ENCODE results near the gene SRP68.

The SRP68 gene

DNA sequence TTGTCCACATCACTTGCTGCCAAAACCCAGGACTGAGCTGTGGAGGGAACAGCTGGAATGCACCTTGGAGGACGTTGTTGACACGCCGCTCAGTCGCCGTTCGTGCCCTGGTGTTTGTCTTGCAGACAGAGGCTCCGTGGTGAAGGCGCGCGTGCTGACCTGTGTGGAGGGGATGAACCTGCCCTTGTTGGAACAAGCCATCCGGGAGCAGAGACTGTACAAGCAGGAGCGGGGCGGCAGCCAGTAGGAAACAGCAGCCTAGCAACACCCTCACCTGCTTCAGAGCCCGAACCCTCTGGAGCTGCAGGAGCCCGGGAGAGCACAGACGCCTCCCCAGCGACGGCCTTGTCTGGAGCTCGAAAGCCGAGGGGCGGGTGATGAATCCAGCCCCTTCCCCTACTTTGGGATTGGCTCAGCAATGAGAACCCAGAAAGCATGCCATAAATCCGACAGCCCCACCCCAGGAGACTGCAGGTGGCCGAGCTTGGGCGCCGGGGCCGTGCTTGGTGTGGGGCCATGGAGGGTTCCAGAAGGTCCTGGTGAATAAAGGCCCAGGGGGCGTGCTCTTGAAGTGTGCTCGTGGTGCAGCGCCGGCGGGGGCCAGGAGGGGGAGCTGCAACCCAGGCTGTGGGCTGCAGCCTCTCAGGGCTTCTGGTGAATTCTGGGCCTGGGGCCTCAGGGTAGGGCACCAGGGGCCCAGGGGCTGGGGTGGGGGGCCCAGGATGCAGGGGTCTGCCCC is 72.1 kb downstream of the SRP68 start:
- peak in 6 of 56 donors; percentile 12 to 42 (median 18) for DNase-seq

DNA sequence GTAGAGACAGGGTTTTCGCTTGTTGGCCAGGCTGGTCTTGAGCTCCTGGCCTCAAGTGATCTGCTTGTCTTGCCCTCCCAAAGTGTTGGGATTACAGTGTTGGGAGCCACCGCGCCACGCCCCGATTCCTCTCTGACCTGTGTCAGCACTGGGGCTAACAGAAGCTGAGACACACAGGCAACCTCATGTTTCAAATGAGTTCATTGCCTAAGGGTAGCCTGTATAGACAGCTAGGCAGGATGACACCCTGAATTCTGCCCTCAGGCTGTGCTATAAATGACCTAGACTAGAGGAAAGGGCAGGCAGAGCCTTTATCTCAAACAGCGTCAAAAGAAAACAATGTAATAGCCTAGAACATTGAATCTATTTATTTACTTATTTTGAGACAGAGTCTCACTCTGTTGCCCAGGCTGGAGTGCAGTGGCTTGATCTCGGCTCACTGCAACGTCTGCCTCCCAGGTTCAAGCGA is 74.0 kb downstream of the SRP68 start:
- DNase-seq = no peak

DNA sequence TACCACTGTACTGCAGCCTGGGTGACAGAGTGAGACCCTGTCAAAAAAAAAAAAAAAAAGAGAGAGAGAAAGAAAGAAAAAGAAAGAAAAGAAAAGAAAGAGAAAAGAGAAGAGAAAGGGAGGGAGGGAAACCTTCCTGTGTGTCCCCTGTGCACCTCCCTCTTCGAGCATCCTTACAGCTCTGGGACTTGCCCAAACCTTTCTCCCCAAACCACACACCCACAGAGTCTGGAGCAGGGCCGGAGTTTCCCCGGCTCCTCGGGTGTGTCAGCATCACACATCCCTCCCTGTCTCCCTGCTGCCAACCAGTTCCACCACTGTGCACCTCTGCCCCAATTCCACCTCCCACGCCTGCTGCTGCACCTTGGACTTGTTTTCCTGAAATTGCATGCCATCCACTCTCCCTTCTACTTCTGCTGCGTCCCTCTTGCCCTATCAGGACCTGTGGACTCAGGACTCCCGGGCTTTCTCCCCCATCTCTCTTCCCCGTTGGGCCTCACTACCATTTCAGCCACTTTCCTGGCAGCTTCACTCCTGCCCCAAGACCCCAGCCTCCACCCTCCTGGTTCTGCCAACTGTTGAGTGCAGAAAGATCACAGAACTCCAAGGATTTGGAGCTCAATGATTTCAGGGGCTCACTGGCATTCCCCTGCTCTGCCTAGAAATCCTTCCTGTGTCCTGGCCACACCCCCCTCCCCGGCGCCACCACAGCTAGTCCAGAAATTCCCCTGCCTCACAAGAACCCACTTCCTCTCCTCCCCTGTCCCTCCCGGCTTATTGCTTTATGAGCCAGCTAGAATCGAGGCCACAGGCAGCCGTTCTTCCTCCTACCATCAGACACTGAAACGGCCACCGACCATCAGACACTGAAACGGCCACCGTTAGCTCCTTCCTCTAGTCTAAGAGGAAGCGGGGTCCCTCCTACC is 75.4 kb downstream of the SRP68 start:
- peak in 5 of 56 donors; percentile 4 to 31 (median 10) for DNase-seq

DNA sequence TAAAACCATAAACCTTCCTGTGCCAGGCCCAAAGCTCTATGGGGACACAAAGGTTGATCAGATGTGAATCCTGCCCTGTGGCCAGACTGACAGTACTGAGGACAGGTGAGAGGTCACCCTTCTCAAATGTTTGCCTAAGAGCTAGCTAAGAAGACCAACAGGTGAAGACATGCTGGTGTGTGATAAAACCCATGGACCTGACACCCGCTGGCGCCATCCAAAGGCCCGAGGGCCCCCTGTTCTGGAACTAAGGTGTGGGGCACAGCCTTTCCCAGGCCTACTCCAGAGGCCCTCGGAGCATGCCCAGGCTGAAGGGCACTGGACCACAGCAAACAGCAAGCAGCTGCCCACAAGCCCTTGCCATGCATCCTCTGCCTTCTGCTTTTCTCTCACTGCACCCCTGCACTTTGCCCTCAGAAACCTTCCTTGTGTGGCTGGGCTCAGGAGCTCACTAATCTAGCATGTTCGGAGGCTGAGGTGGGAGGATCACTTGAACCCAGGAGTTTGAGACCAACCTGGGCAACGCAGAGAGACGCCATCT is 76.9 kb downstream of the SRP68 start:
- no peak for DNase-seq

DNA sequence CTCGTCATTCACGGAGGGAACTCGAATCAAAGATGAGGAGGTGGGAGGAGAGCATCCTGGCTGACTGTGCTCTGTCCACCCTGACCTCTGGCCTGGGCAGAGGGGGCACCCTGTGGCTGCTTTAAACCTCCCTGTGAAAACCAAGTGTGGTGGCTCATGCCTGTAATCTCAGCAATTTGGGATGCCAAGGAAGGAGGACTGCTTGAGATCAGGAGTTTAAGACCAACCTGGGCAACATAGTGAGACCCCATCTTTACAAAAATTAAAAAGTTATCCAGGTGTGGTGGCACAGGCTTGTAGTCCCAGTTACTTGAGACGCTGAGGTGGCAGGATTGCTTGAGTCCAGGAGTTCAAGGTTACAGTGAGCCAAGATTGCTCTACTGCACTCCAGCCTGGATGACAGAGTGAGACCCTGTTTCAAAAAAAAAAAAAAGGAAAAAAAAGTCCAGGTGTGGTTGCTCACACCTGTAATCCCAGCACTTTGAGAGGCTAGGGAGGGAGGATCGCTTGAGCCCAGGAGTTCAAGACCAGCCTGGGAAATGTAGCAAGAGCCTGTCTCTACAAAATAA is 77.4 kb downstream of the SRP68 start:
- no peak for DNase-seq

DNA sequence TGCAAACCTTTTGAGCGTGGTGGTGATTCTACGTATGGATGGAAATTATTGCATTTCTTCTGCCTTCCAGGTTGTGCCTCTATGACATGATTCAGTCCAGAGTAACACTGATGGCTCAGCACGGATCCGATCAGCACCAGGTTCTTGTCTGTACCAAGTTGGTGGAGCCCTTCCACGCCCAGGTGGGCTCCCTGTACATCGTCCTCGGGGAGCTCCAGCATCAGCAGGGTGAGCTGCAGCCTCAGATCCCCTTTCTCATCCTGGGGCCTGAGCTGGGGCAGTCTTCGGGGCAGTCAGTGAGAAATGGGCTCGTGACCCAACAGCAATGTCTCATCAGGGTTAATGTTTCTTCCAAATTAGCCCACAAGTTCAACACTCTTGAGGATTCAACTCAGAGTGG is 80.9 kb downstream of the SRP68 start:
- no peak for DNase-seq

Data from amygdala (tissue), 56 donors.